ENCODE results near the gene DDIT4. TPM values are rescaled to one million over a fixed set of nuclear protein-coding genes. Genes with fewer than 3 reads are reported as not detected.
"Not testable (repeated sequence)": the region's sequence is repeated elsewhere in the genome, so short reads cannot be mapped to it uniquely, and the experiment has no call there.

The DDIT4 gene
- total and polyA plus RNA-seq, 3 experiments from 2014 or later, result 144 to 183 (median 156) TPM

- CTCF ChIA-PET, result interaction anchor here (1.0 kb wide), 1 partner anchor 20 kb away, joined by 3 read pairs; no protein-coding TSS in a partner anchor
- DNase-seq, result no peak
- no peaks in the 10 kb centered on the region for H3K9me3 ChIP-seq (ENCODE audit: low read length)
- no peaks in the 10 kb centered on the region for H3K36me3 ChIP-seq (ENCODE audit: insufficient read depth, low read length)
- H3K27ac Mint-ChIP-seq, result peak overlapping the region in 6 of 8 donors; percentile 10 to 91 (median 59)
- peaks cover 56% of the 10 kb centered on the region for H3K4me1 ChIP-seq (ENCODE audit: insufficient read depth, low read length)
- H3K4me3 ChIP-seq (ENCODE audit: low read length), result no peak overlapping the region
- no peak overlapping the region for H3K4me3 Mint-ChIP-seq
- POLR2A ChIA-PET, result no interaction called here
- peaks cover 46 to 73% (median 65%) of the 10 kb centered on the region in 3 donors for H3K4me1 Mint-ChIP-seq
- peaks cover 0 to 2% of the 10 kb centered on the region in 2 donors for H3K27me3 Mint-ChIP-seq
- H3K9me3 Mint-ChIP-seq, result no peaks in the 10 kb centered on the region
- no peaks in the 10 kb centered on the region for H3K27me3 ChIP-seq (ENCODE audit: insufficient read depth, low read length, poor library complexity, severe bottlenecking)
- no peak overlapping the region for H3K27ac ChIP-seq (ENCODE audit: low read depth, low read length)
- H3K36me3 Mint-ChIP-seq, result peaks cover 0 to 3% (median 0%) of the 10 kb centered on the region in 3 donors
Observed at GRCh38 chr10:72242675-72243074, 31.0 kb upstream of the DDIT4 start.

- Histone ChIP-seq H3K36me3 (ENCODE audit: insufficient read depth, low read length) (no peaks in the 10 kb centered on the region), H3K4me1 (ENCODE audit: insufficient read depth, low read length) (peaks cover 68% of the 10 kb centered on the region), H3K4me3 (ENCODE audit: low read length) (no peak overlapping the region), H3K27me3 (ENCODE audit: insufficient read depth, low read length, poor library complexity, severe bottlenecking) (no peaks in the 10 kb centered on the region), H3K27ac (ENCODE audit: low read depth, low read length) (peak overlapping the region; percentile 38), H3K9me3 (ENCODE audit: low read length) (no peaks in the 10 kb centered on the region)
- Mint-ChIP-seq H3K27me3 (peaks cover 0 to 2% of the 10 kb centered on the region in 2 donors), H3K36me3 (no peaks in the 10 kb centered on the region), H3K27ac (peak overlapping the region; percentile 37 to 92 (median 61)), H3K4me1 (peaks cover 59 to 85% (median 78%) of the 10 kb centered on the region in 3 donors), H3K4me3 (peak overlapping the region in 2 of 7 donors; percentile 36 to 41), H3K9me3 (no peaks in the 10 kb centered on the region)
- no peak for DNase-seq
- POLR2A ChIA-PET, result no interaction called here
- CTCF ChIA-PET, result no interaction called here
Observed at GRCh38 chr10:72243822-72244437, 29.8 kb upstream of the DDIT4 start.

GRCh38 chr10:72244573-72245038 lies 29.1 kb upstream of the DDIT4 start:
- Mint-ChIP-seq H3K4me3 (peak overlapping the region in 5 of 7 donors; percentile 10 to 41 (median 20)), H3K27me3 (peaks cover 0 to 2% of the 10 kb centered on the region in 2 donors), H3K36me3 (no peaks in the 10 kb centered on the region), H3K4me1 (peaks cover 60 to 83% (median 78%) of the 10 kb centered on the region in 3 donors), H3K27ac (peak overlapping the region; percentile 22 to 92 (median 61)), H3K9me3 (no peaks in the 10 kb centered on the region)
- Histone ChIP-seq H3K4me1 (ENCODE audit: insufficient read depth, low read length) (peaks cover 73% of the 10 kb centered on the region), H3K36me3 (ENCODE audit: insufficient read depth, low read length) (no peaks in the 10 kb centered on the region), H3K27ac (ENCODE audit: low read depth, low read length) (peak overlapping the region; percentile 38), H3K9me3 (ENCODE audit: low read length) (no peaks in the 10 kb centered on the region), H3K27me3 (ENCODE audit: insufficient read depth, low read length, poor library complexity, severe bottlenecking) (no peaks in the 10 kb centered on the region), H3K4me3 (ENCODE audit: low read length) (no peak overlapping the region)
- no peak for DNase-seq
- POLR2A ChIA-PET, result no interaction called here
- CTCF ChIA-PET, result no interaction called here

- Histone ChIP-seq H3K4me3 (ENCODE audit: low read length) (peak overlapping the region; percentile 22), H3K27ac (ENCODE audit: low read depth, low read length) (peak overlapping the region; percentile 30), H3K4me1 (ENCODE audit: insufficient read depth, low read length) (peaks cover 87% of the 10 kb centered on the region), H3K27me3 (ENCODE audit: insufficient read depth, low read length, poor library complexity, severe bottlenecking) (no peaks in the 10 kb centered on the region), H3K9me3 (ENCODE audit: low read length) (no peaks in the 10 kb centered on the region), H3K36me3 (ENCODE audit: insufficient read depth, low read length) (no peaks in the 10 kb centered on the region)
- ChIA-PET POLR2A (interaction anchor here (0.6 to 0.8 kb wide), 2 partner anchors 12 to 88 kb away, joined by 3 to 10 read pairs; no protein-coding TSS in a partner anchor), CTCF (interaction anchor here (0.6 to 4.4 kb wide), 5 partner anchors 9 to 91 kb away, joined by 3 to 28 read pairs (median 5); no protein-coding TSS in a partner anchor)
- no peaks in the 10 kb centered on the region for H3K9me3 Mint-ChIP-seq
- peak overlapping the region in 6 of 7 donors; percentile 16 to 72 (median 29) for H3K4me3 Mint-ChIP-seq
- no peak for DNase-seq
- H3K4me1 Mint-ChIP-seq, result peaks cover 64 to 90% (median 85%) of the 10 kb centered on the region in 3 donors
- H3K27me3 Mint-ChIP-seq, result peaks cover 0 to 2% of the 10 kb centered on the region in 2 donors
- no peaks in the 10 kb centered on the region for H3K36me3 Mint-ChIP-seq
- H3K27ac Mint-ChIP-seq, result peak overlapping the region; percentile 49 to 91 (median 79)
Observed at GRCh38 chr10:72245949-72246525, 27.7 kb upstream of the DDIT4 start.

GRCh38 chr10:72248468-72249151 lies 25.1 kb upstream of the DDIT4 start:
- Mint-ChIP-seq H3K4me3 (peak overlapping the region; percentile 68 to 93 (median 84)), H3K9me3 (no peaks in the 10 kb centered on the region)

GRCh38 chr10:72249176-72249862 lies 24.4 kb upstream of the DDIT4 start:
- H3K36me3 ChIP-seq (ENCODE audit: insufficient read depth, low read length); H3K27me3 ChIP-seq (ENCODE audit: insufficient read depth, low read length, poor library complexity, severe bottlenecking); DNase-seq; H3K27me3 Mint-ChIP-seq; H3K36me3 Mint-ChIP-seq; H3K9me3 Mint-ChIP-seq; H3K9me3 ChIP-seq (ENCODE audit: low read length): not testable (repeated sequence)
- peak overlapping the region; percentile 68 to 93 (median 84) for H3K4me3 Mint-ChIP-seq
- CTCF ChIA-PET, result interaction anchor here (0.7 to 4.4 kb wide), 3 partner anchors 11 to 100 kb away, joined by 3 to 28 read pairs (median 3); no protein-coding TSS in a partner anchor
- POLR2A ChIA-PET, result interaction anchor here (1.2 kb wide), 1 partner anchor 14 kb away, joined by 3 read pairs; no protein-coding TSS in a partner anchor
- Histone ChIP-seq H3K4me3 (ENCODE audit: low read length) (peak overlapping the region; percentile 55), H3K27ac (ENCODE audit: low read depth, low read length) (peak overlapping the region; percentile 47), H3K4me1 (ENCODE audit: insufficient read depth, low read length) (peaks cover 93% of the 10 kb centered on the region)
- peak overlapping the region; percentile 90 to 98 (median 95) for H3K27ac Mint-ChIP-seq
- peaks cover 57 to 85% (median 79%) of the 10 kb centered on the region in 3 donors for H3K4me1 Mint-ChIP-seq

More at GRCh38 chr10:72248468-72249151, 25.1 kb upstream of the DDIT4 start:
- H3K36me3 ChIP-seq (ENCODE audit: insufficient read depth, low read length), result no peaks in the 10 kb centered on the region
- peaks cover 94% of the 10 kb centered on the region for H3K4me1 ChIP-seq (ENCODE audit: insufficient read depth, low read length)
- H3K27ac Mint-ChIP-seq, result peak overlapping the region; percentile 90 to 98 (median 95)
- H3K27ac ChIP-seq (ENCODE audit: low read depth, low read length), result peak overlapping the region; percentile 47
- no peaks in the 10 kb centered on the region for H3K27me3 Mint-ChIP-seq
- H3K4me3 ChIP-seq (ENCODE audit: low read length), result peak overlapping the region; percentile 55
- ChIA-PET CTCF (interaction anchor here (1.0 to 4.4 kb wide), 11 partner anchors 12 to 169 kb away, joined by 3 to 28 read pairs (median 6); partner anchors contain the start of gene DDIT4), POLR2A (interaction anchor here (0.6 to 1.7 kb wide), 10 partner anchors 12 to 71 kb away, joined by 3 to 15 read pairs (median 5); partner anchors contain the start of genes ANAPC16, ASCC1 and DDIT4)
- no peaks in the 10 kb centered on the region for H3K27me3 ChIP-seq (ENCODE audit: insufficient read depth, low read length, poor library complexity, severe bottlenecking)
- H3K36me3 Mint-ChIP-seq, result no peaks in the 10 kb centered on the region
- H3K9me3 ChIP-seq (ENCODE audit: low read length), result no peaks in the 10 kb centered on the region
- DNase-seq, result peak; percentile 46 to 89 (median 80)
- peaks cover 61 to 88% (median 85%) of the 10 kb centered on the region in 3 donors for H3K4me1 Mint-ChIP-seq

- Histone ChIP-seq H3K36me3 (ENCODE audit: insufficient read depth, low read length) (no peaks in the 10 kb centered on the region), H3K27me3 (ENCODE audit: insufficient read depth, low read length, poor library complexity, severe bottlenecking) (no peaks in the 10 kb centered on the region), H3K4me3 (ENCODE audit: low read length) (no peak overlapping the region), H3K4me1 (ENCODE audit: insufficient read depth, low read length) (peaks cover 93% of the 10 kb centered on the region), H3K27ac (ENCODE audit: low read depth, low read length) (no peak overlapping the region), H3K9me3 (ENCODE audit: low read length) (no peaks in the 10 kb centered on the region)
- ChIA-PET POLR2A (no interaction called here), CTCF (no interaction called here)
- no peak for DNase-seq
- Mint-ChIP-seq H3K27ac (peak overlapping the region; percentile 53 to 90 (median 80)), H3K36me3 (no peaks in the 10 kb centered on the region), H3K4me3 (peak overlapping the region; percentile 37 to 79 (median 58)), H3K9me3 (no peaks in the 10 kb centered on the region), H3K4me1 (peaks cover 60 to 86% (median 75%) of the 10 kb centered on the region in 3 donors), H3K27me3 (no peaks in the 10 kb centered on the region)
Observed at GRCh38 chr10:72250666-72251065, 23.1 kb upstream of the DDIT4 start.

Data from CD8-positive, alpha-beta memory T cell (primary cell).